Glutamatergic neuron (in vitro differentiated cells): ENCODE results near the gene MAGI1. TPM values are rescaled to one million over a fixed set of nuclear protein-coding genes. Genes with fewer than 3 reads are reported as not detected.

Experiments
- DNase-seq: peaks from one replicate; pipeline ENCODE4 v3.0.0; 2022
- H3K27ac Mint-ChIP-seq: one replicate; pipeline ENCODE4 v1.8.0; 2020; ENCODE audit warnings: mild to moderate bottlenecking, mixed read lengths, inconsistent platforms; ENCODE audit not compliant: unreplicated experiment
- H3K27me3 Mint-ChIP-seq: one replicate; pipeline ENCODE4 v1.8.0; 2020; ENCODE audit warnings: mild to moderate bottlenecking, moderate library complexity, mixed read lengths, inconsistent platforms; ENCODE audit not compliant: unreplicated experiment
- H3K36me3 Mint-ChIP-seq: one replicate; pipeline ENCODE4 v1.8.0; 2020; ENCODE audit warnings: mild to moderate bottlenecking, mixed read lengths, inconsistent platforms; ENCODE audit not compliant: unreplicated experiment
- H3K4me1 Mint-ChIP-seq: one replicate; pipeline ENCODE4 v1.8.0; 2020; ENCODE audit warnings: mild to moderate bottlenecking, low read depth, mixed read lengths, inconsistent platforms; ENCODE audit not compliant: unreplicated experiment
- H3K4me3 Mint-ChIP-seq: one replicate; pipeline ENCODE4 v1.8.0; 2020; ENCODE audit warnings: mild to moderate bottlenecking, mixed read lengths, inconsistent platforms; ENCODE audit not compliant: unreplicated experiment
- H3K9me3 Mint-ChIP-seq: one replicate; pipeline ENCODE4 v1.8.0; 2020; ENCODE audit warnings: mild to moderate bottlenecking, moderate library complexity, mixed read lengths, inconsistent platforms; ENCODE audit not compliant: unreplicated experiment
- total RNA-seq: library from RNA; stranded (reverse); fragmentation: NEBNext Ultra II Directional; extraction: Animal tissue kit (Norgen Biotek cat#: 25700); gene quantifications from one replicate; pipeline ENCODE4 v1.2.1, GENCODE V29; 2021; ENCODE audit not compliant: unreplicated experiment
- TF ChIP-seq, protein P1 (sequence below): fragments of 200-600 bp; sonication (generic); IDR thresholded peaks from one replicate; pipeline ENCODE4 v1.5.0; 2021; ENCODE audit not compliant: partially characterized antibody, unreplicated experiment

The MAGI1 gene
- total RNA-seq, 1 donor from 2014 or later = 46.5 TPM

DNA sequence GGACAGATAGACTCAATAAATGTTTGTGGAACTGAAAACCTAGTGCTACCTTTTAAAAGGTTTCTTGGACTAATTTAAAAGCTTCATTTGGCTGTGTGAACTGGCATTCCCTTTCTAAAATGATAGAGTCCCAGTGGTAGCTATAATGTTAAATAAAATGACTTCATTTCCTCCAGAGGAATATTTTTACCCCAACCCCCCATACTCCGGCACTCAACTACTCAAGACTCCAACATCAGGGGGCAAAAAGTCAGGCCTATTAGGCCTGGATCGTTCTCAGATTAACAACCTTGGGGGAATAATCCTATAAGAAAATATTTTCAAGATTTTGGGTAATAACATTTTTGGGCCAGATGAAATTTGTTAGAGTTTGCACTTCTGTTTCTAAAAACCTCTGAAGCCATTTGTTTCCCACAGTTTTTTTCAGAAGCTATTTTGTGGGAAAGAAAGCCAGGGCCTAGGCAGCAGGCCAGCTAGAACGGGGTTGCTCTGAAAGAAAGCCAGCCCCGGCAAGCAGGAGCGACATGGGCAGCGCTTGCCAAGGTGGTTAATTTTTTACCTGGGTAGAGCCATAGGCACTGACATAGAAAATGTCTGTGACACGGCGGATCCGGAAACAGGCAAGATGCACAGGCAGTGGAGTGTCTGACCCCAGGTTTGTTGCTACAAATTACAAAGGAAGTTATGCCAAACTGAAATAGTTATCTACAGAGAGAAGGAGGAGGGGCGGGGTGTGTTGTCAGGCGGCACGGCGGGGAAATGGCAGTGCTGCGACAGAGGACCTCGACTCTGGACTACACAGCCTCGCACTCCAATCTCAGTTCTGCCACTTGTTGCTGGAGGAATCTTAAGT, 84.6 kb downstream of the MAGI1 start:
- H3K27me3 Mint-ChIP-seq = no peaks in the 10 kb centered on the region
- no peaks in the 10 kb centered on the region for H3K36me3 Mint-ChIP-seq
- H3K9me3 Mint-ChIP-seq = no peaks in the 10 kb centered on the region
- H3K4me3 Mint-ChIP-seq = no peak overlapping the region
- no peaks in the 10 kb centered on the region for H3K4me1 Mint-ChIP-seq
- DNase-seq = no peak
- no peak overlapping the region for H3K27ac Mint-ChIP-seq
- TF ChIP-seq, protein P1, sequence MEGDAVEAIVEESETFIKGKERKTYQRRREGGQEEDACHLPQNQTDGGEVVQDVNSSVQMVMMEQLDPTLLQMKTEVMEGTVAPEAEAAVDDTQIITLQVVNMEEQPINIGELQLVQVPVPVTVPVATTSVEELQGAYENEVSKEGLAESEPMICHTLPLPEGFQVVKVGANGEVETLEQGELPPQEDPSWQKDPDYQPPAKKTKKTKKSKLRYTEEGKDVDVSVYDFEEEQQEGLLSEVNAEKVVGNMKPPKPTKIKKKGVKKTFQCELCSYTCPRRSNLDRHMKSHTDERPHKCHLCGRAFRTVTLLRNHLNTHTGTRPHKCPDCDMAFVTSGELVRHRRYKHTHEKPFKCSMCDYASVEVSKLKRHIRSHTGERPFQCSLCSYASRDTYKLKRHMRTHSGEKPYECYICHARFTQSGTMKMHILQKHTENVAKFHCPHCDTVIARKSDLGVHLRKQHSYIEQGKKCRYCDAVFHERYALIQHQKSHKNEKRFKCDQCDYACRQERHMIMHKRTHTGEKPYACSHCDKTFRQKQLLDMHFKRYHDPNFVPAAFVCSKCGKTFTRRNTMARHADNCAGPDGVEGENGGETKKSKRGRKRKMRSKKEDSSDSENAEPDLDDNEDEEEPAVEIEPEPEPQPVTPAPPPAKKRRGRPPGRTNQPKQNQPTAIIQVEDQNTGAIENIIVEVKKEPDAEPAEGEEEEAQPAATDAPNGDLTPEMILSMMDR = no peak

DNA sequence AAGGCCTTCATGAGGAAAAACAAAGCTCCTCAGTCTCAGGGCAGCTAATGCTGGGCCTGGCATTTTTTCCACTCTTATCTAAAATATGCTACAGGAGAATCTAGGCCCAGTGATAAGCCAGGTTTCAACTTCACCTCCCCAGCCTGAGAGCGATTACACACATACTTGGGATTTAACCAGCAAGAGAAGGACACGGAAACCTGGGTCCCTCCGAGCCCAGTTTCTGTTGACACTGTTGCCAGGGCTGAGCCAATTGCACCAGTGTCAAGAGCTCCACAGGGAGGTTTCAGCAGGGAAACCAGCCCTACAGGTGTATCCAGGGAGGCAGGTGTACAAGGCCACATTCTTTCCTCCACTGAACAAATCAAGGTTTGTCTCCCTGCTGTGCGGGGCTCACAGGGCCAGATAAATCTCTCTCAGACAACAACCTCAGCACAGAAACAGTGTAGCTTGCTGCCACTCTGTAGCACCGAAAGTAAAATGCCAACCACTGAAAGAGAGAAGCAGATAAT, 85.4 kb downstream of the MAGI1 start:
- DNase-seq = no peak
- no peaks in the 10 kb centered on the region for H3K4me1 Mint-ChIP-seq
- no peak overlapping the region for H3K27ac Mint-ChIP-seq
- no peak overlapping the region for H3K4me3 Mint-ChIP-seq
- no peaks in the 10 kb centered on the region for H3K36me3 Mint-ChIP-seq
- H3K9me3 Mint-ChIP-seq = no peaks in the 10 kb centered on the region
- TF ChIP-seq, protein P1 = no peak
- H3K27me3 Mint-ChIP-seq = no peaks in the 10 kb centered on the region

DNA sequence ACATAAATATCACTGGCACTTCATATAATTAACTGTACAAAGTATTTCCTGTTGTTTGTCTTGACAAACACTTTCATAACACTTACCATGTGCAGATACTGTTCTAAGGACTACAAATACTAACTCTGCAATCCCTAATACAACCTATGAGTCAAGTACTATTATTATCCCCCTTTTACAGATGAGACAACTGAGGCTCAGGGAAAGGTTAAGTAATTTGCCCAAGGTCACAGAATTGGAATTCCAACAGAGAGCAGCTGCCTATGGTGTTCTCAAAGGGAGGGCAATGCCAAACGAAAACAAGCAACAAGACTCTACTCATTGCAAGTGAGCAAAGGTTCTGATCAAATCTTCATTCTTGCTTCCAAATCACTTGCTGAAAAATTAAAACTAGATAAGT, 85.9 kb downstream of the MAGI1 start:
- H3K27ac Mint-ChIP-seq = no peak overlapping the region
- DNase-seq = no peak

DNA sequence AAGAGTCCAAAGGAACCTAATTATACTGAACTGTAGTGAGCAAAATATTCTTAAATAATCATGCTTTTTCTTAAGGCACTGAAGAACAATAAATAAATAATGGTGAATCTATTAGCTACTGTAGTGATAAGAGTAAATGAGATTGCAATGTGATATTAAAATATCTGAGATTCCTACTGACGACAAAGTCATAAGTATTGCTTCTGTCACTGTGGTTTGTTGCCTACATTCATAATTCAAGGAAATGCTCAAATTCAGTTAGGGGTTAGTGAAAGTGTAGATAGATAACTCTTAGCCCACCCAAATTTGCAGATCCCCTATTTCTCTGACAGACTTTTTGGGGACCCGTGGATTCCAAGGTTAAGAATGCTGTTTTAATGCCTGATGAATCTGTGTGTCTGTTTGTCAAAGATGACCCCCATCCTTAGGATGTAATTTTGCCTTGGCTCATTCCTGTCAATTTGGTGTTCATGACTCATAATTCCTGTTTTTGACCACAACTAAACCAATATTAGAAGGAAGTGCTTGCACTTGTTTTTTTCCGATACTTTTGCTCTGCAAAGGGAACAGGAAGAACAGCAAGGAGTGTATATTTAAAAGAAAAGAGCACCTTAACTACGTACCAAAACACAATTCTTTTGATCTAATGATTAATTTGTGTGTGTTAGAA, 86.7 kb downstream of the MAGI1 start:
- DNase-seq = no peak
- TF ChIP-seq, protein P1 = no peak
- H3K27ac Mint-ChIP-seq = no peak overlapping the region
- no peaks in the 10 kb centered on the region for H3K27me3 Mint-ChIP-seq
- no peak overlapping the region for H3K4me3 Mint-ChIP-seq
- H3K4me1 Mint-ChIP-seq = no peaks in the 10 kb centered on the region
- no peaks in the 10 kb centered on the region for H3K9me3 Mint-ChIP-seq
- H3K36me3 Mint-ChIP-seq = no peaks in the 10 kb centered on the region

More for the DNA sequence above, 85.9 kb downstream of the MAGI1 start:
- TF ChIP-seq, protein P1 = no peak
- Mint-ChIP-seq H3K36me3 (no peaks in the 10 kb centered on the region), H3K4me3 (no peak overlapping the region), H3K4me1 (no peaks in the 10 kb centered on the region), H3K27me3 (no peaks in the 10 kb centered on the region), H3K9me3 (no peaks in the 10 kb centered on the region)
